Tibial nerve (tissue), 3 donors: ENCODE data around the gene ARFGEF3.

Experiments used
- EP300 ChIP-seq, 2 donors: sonication (generic); formaldehyde crosslinking; IDR thresholded peaks; one replicate each; pipeline ENCODE4 v1.6.1; 2017; ENCODE audit warnings: antibody characterized with exemption in 2 of 2, mild to moderate bottlenecking in 1 of 2
- POLR2A ChIP-seq, 2 donors: fragments of 450-650 bp; IDR thresholded peaks; one replicate each; pipeline ENCODE4 v1.6.1; 2017; ENCODE audit warnings: antibody characterized with exemption in 2 of 2, mild to moderate bottlenecking in 2 of 2, moderate library complexity in 2 of 2

DNA sequence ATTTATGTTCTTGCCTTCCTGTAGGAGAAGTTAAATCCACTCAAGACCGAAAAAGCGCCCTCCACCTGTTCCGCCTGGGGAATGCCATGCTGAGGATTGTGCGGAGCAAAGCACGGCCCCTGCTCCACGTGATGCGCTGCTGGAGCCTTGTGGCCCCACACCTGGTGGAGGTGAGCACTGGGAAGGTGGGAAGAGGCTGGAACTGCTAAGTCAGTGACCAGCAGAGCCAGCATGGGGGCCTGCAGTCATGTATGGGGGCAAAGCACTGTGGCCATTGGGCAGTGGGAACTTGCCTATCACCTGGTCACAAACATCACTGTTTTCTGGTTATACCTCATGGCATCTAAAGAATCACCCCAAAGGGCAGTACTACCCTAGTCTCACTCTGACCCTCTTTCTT is 135.0 kb downstream of the ARFGEF3 start:
- no peak for TF ChIP-seq EP300 (IDR thresholded peaks at IDR 0.05)
- TF ChIP-seq POLR2A (IDR thresholded peaks at IDR 0.05), result no peak
